GM21825 (cell line): ENCODE results near the gene PLEKHG5.
"Not testable (repeated sequence)": the region's sequence is repeated elsewhere in the genome, so short reads cannot be mapped to it uniquely, and the experiment has no call there.

Experiments
- ATAC-seq: cut with Tn5 transposase; IDR thresholded peaks from one replicate; pipeline ENCODE4 v1.9.1; 2021; ENCODE audit warnings: mild to moderate bottlenecking, moderate library complexity; ENCODE audit not compliant: unreplicated experiment

PLEKHG5 gene

DNA sequence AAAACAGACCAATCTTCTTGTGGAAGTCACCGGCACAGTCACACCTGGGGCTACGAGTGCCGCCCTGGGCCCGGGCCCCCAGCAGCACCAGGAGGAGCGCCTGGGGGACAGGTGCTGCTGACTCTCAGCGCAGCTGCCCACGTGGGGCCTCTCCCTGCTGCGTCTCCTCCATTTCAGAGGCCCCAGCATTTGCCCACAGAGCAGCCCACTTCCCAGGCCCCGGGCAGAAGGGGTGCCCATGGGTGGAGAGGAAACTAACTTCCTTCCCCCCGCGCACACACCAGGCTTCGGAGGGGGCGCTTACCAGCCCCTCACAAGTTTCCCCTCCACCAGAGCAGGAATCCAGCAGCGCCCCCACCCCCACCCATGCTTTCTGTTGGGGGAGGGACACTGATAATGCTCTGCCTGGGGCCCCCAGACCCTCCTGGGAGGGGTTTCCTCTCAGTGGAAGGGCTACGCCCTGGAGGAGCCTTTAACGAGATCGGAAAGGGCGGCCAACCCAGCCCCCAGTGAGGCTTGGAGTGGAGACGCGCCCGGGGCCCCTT is 25.9 kb downstream of the PLEKHG5 start:
- ATAC-seq = no peak

- ATAC-seq = no peak
These were observed 26.6 kb downstream of the PLEKHG5 start for GRCh38 chr1:6464915-6465314.

DNA sequence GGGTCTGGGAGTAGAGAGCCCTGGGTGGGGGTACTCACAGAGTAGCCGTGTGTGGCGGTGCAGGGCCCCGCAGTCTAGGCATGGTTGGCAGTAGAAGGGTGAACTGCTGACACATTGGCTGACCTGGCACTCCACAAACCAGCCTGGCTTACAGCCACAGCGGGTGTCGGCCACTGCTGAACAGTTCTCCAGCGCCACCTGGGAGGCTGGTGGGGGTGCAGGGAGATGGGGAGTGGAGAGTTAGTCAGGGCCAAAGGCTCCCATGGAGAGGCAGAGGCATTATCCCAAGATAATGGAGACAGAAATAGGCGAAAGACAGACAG is 27.0 kb downstream of the PLEKHG5 start:
- no peak for ATAC-seq

GRCh38 chr1:6463120-6463412 is 28.4 kb downstream of the PLEKHG5 start:
- ATAC-seq = no peak

GRCh38 chr1:6462412-6463119 is 28.9 kb downstream of the PLEKHG5 start:
- ATAC-seq = no peak

GRCh38 chr1:6461538-6462411 is 29.7 kb downstream of the PLEKHG5 start:
- ATAC-seq = no peak

GRCh38 chr1:6461051-6461530 is 30.4 kb downstream of the PLEKHG5 start:
- ATAC-seq = no peak

- no peak for ATAC-seq
These were observed 31.0 kb downstream of the PLEKHG5 start for GRCh38 chr1:6460301-6461050.

DNA sequence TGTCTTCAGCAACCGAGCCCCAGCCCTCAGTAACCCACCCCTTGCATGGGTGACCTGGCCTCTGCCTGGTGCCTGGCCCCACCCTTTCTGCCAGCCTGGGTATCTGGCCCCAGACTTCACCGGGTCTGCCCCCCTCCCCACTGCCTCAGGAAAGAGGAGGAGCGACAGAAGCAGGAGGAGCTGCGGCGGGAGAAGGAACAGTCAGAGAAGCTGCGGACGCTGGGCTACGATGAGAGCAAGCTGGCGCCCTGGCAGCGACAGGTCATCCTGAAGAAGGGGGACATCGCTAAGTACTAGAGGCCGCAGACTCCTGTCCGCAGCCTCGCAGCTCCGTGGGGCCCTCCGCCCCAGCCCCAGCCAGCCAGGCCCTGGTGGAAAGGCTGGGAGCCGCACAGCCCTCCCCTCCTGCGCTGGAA is 31.6 kb downstream of the PLEKHG5 start:
- ATAC-seq = no peak

- ATAC-seq = no peak
These were observed 34.5 kb downstream of the PLEKHG5 start for GRCh38 chr1:6456800-6457466.

DNA sequence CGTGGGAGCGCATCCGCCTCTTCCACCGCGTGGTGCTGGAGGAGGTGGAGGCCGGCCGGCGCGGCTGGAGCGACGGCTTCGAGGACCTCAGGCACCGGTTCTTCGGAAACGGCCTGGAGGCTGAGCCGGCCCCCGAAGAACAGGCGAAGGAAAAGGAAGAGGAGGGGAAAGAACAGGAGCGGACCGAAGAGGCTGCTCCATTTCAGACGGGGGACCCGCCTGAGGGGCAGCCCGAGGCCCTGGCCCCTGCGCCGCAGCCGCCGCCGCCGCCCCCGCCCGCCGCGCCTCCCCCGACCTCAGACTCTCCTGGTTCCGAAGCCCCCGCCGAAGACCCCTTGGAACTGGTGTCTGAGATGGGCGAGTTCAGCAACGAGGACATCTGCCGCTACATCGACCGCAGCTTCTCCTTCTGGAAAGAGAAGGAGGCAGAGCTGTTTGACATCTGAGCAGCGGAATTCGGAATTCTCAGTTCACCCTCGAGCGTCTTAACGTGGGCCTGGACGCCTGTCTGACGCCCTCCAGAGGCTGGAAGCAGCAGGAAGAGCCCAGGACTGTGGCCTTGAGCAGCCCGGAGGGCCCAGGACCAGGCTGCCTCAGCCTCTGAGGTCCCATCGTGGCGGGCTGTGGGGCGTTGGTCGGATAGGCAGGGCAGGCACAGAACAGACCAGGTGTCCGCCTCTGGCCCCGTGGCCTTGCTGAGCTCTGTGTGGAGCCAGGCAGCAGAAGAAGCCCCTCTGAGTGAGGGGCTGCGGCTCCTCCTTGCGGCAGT is 35.5 kb downstream of the PLEKHG5 start:
- ATAC-seq = not testable (repeated sequence)

- ATAC-seq = no peak
These were observed 36.4 kb downstream of the PLEKHG5 start for GRCh38 chr1:6454856-6455751.

DNA sequence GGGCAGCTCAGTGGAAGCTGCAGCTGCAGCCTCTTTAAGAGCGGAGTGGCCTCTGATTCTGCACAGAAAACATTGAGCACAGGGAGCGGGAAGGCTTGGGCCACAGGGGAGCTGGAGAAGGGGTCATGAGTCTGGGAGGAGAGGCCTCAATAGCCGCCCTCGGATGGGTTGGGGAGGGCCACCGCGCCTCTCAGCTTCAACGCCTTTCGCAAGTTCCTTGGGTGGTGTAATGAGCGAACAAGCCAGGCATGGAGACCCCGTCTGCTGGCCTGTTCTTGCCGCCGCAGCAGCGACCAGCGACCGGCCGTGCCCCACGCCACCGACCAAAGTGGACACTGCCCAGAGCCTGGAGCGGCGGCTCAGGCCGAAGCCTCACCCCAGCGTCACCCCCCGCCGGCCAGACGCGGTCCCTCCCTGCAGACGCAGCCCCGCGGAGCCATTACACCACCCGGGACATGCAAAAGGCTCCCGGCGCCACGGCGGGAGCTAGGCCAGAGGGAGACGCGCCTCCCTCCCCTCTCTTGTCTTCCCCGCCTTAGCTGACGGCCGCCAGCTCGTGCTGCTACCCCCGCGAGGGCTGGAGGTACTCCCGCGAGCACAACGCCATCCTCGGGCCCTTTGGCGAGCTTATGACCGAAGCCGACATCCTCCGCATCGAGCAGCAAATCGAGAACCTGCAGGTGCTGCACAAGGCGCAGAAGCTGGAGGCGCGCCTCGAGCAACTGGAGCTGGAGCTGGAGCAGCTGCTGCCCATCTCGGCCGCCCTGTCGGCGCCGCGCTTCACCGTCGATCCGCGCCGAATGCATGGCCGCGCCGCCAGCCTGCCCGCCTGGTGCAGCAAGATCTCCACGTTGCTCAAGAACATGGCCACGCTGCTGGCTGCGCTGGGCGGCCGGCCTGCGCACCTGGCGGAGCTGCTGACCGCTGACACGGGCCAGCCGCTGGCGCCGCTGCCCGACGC is 37.3 kb downstream of the PLEKHG5 start:
- ATAC-seq = not testable (repeated sequence)

DNA sequence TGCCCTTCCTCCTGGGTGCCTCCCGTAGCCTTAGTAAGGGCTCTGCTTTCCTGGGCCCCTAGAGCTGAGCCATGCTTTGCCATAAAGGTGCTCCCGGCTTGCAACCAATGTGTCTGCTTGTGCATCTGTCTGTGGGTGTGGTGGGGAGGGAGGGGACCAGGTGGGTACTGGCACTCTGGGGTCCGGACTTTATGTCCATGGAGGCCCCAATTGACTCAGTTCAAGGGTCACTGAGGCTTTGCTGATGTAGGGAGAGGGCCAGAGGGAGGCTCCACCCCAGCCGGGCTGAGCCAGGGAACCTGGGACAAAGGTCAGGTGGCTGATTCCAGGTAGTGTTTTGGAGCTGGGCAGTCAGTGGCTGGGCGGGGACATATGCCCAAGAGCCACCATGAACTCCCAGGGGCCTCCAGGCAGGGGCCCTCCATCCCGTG is 40.5 kb downstream of the PLEKHG5 start:
- no peak for ATAC-seq

GRCh38 chr1:6450486-6450885 is 41.0 kb downstream of the PLEKHG5 start:
- ATAC-seq = not testable (repeated sequence)

GRCh38 chr1:6450005-6450450 is 41.4 kb downstream of the PLEKHG5 start:
- no peak for ATAC-seq

DNA sequence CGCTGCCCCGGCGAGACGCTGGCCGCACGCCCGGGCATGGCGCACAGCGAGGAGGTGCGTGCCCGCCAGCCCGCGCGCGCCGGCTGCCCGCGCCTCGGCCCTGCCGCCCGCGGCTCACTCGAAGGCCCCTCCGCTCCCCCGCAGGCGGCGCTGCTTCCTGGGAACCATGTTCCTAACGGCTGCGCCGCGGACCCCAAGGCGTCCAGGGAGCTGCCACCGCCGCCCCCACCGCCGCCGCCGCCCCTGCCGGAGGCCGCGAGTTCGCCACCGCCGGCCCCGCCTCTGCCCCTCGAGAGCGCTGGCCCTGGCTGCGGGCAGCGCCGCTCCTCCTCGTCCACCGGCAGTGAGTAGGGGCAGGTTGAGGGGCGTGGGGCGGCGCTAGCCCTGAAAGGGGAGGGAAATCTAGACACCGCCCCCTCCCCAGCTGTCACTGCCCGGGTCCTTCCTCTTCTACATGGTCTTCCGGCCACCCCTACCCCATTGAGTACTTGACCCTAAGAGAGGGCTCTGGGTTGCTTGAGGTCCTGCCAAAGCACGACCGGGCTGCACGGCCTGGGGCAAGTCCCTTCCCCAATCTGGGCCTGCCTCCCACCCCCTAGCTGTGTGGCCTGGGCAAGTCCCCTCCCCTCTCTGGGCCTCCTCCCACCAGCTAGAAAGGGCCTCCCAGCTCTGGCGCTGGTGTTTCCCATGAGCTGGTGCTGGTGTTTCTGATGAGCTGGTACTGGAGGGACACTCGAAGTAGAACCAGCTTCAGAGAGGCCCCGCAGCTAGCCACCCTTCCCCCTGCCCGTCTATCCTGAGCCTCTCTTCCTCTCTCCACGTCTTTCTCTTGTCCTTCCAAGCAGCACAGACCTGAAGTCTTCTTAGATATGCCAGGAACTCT is 42.5 kb downstream of the PLEKHG5 start:
- no peak for ATAC-seq
